Stimulated activated effector memory CD8-positive, alpha-beta T cell treated with anti-CD3 and anti-CD28 coated beads, Interleukin-12 subunit alpha, Interleukin-12 subunit beta, amount 100 ng/mL, for 72 hours (primary cell): Measurements from ENCODE around the gene WDR90.
A peak's percentile ranks its signal among the peaks of the same experiment; 100 is the strongest.

Experiments
- ATAC-seq: fragments of 150-1000 bp; cut with Tn5 transposase; 2 replicates; pipeline ENCODE4 v1.10.0; 2021
- DNase-seq, 2 donors: peaks; one replicate each; pipeline ENCODE4 v3.0.0; 2021 to 2022; ENCODE audit warnings: low spot score in 2 of 2
- H3K27ac Mint-ChIP-seq: one replicate; pipeline ENCODE4 v1.8.0; 2022; ENCODE audit warnings: mild to moderate bottlenecking, mixed read lengths
- H3K36me3 Mint-ChIP-seq: one replicate; pipeline ENCODE4 v1.8.0; 2022; ENCODE audit warnings: mild to moderate bottlenecking, mixed read lengths
- H3K4me1 Mint-ChIP-seq: one replicate; pipeline ENCODE4 v1.8.0; 2022; ENCODE audit warnings: mixed read lengths
- H3K4me3 Mint-ChIP-seq: one replicate; pipeline ENCODE4 v1.8.0; 2022; ENCODE audit warnings: mild to moderate bottlenecking, mixed read lengths
- H3K9me3 Mint-ChIP-seq: one replicate; pipeline ENCODE4 v1.8.0; 2022; ENCODE audit warnings: mixed read lengths

The WDR90 gene

GRCh38 chr16:673399-673991 lies 24.3 kb downstream of the WDR90 start:
- H3K9me3 Mint-ChIP-seq, result no peaks in the 10 kb centered on the region
- peaks cover 25% of the 10 kb centered on the region for H3K36me3 Mint-ChIP-seq
- ATAC-seq (no peak), DNase-seq (no peak)
- H3K4me1 Mint-ChIP-seq, result peaks cover 8% of the 10 kb centered on the region
- no peak overlapping the region for H3K27ac Mint-ChIP-seq
- H3K4me3 Mint-ChIP-seq, result no peak overlapping the region

GRCh38 chr16:674214-674881 lies 25.2 kb downstream of the WDR90 start:
- no peak overlapping the region for H3K27ac Mint-ChIP-seq
- peaks cover 25% of the 10 kb centered on the region for H3K36me3 Mint-ChIP-seq
- peak overlapping the region; percentile 38 for H3K4me3 Mint-ChIP-seq
- no peaks in the 10 kb centered on the region for H3K9me3 Mint-ChIP-seq
- ATAC-seq (no peak), DNase-seq (no peak)
- H3K4me1 Mint-ChIP-seq, result peaks cover 14% of the 10 kb centered on the region

- Mint-ChIP-seq H3K9me3 (no peaks in the 10 kb centered on the region), H3K27ac (no peak within 1 kb of the TSS), H3K4me3 (peak within 1 kb of the TSS; percentile 38), H3K36me3 (peaks cover 19% of the 10 kb centered on the region), H3K4me1 (peaks cover 18% of the 10 kb centered on the region)
- DNase-seq (no peak), ATAC-seq (no peak)
These were observed 26.1 kb downstream of the WDR90 start, which contains the start of gene RHBDL1 for GRCh38 chr16:674968-675883. Gene RHBDL1 (plus strand): TSS chr16:675671. CDS start chr16:675791, 120 bp downstream.

- H3K36me3 Mint-ChIP-seq, result peaks cover 14% of the 10 kb centered on the region
- peaks cover 20% of the 10 kb centered on the region for H3K4me1 Mint-ChIP-seq
- H3K27ac Mint-ChIP-seq, result no peak overlapping the region
- no peaks in the 10 kb centered on the region for H3K9me3 Mint-ChIP-seq
- ATAC-seq, result no peak
- no peak overlapping the region for H3K4me3 Mint-ChIP-seq
- DNase-seq, result no peak
These were observed 26.9 kb downstream of the WDR90 start for GRCh38 chr16:675884-676564.

- no peak overlapping the region for H3K27ac Mint-ChIP-seq
- no peak for ATAC-seq
- DNase-seq, result no peak
- peaks cover 16% of the 10 kb centered on the region for H3K36me3 Mint-ChIP-seq
- H3K4me3 Mint-ChIP-seq, result no peak overlapping the region
- H3K9me3 Mint-ChIP-seq, result no peaks in the 10 kb centered on the region
- peaks cover 25% of the 10 kb centered on the region for H3K4me1 Mint-ChIP-seq
These were observed 27.4 kb downstream of the WDR90 start for GRCh38 chr16:676565-676902.

GRCh38 chr16:676913-677312 lies 27.7 kb downstream of the WDR90 start:
- Mint-ChIP-seq H3K27ac (no peak overlapping the region), H3K9me3 (no peaks in the 10 kb centered on the region), H3K4me1 (peaks cover 29% of the 10 kb centered on the region), H3K36me3 (peaks cover 20% of the 10 kb centered on the region), H3K4me3 (no peak overlapping the region)
- no peak for ATAC-seq
- DNase-seq, result no peak

- Mint-ChIP-seq H3K27ac (no peak overlapping the region), H3K4me1 (peaks cover 36% of the 10 kb centered on the region), H3K36me3 (peaks cover 26% of the 10 kb centered on the region), H3K4me3 (no peak overlapping the region), H3K9me3 (no peaks in the 10 kb centered on the region)
- DNase-seq (no peak), ATAC-seq (no peak)
These were observed 28.4 kb downstream of the WDR90 start for GRCh38 chr16:677316-678190.

GRCh38 chr16:678209-678857 lies 29.2 kb downstream of the WDR90 start:
- H3K36me3 Mint-ChIP-seq, result peaks cover 27% of the 10 kb centered on the region
- H3K9me3 Mint-ChIP-seq, result no peaks in the 10 kb centered on the region
- peaks cover 43% of the 10 kb centered on the region for H3K4me1 Mint-ChIP-seq
- H3K27ac Mint-ChIP-seq, result peak overlapping the region; percentile 76
- ATAC-seq (no peak), DNase-seq (no peak)
- peak overlapping the region; percentile 73 for H3K4me3 Mint-ChIP-seq

GRCh38 chr16:678858-679813 lies 30.0 kb downstream of the WDR90 start:
- Mint-ChIP-seq H3K4me3 (peak overlapping the region; percentile 73), H3K27ac (peak overlapping the region; percentile 76), H3K4me1 (peaks cover 45% of the 10 kb centered on the region), H3K36me3 (peaks cover 30% of the 10 kb centered on the region), H3K9me3 (no peaks in the 10 kb centered on the region)
- ATAC-seq, result peak; percentile 29
- peak; percentile 55 to 82 for DNase-seq

- Mint-ChIP-seq H3K27ac (peak within 1 kb of the TSS; percentile 80), H3K4me3 (peak within 1 kb of the TSS; percentile 73), H3K36me3 (peaks cover 38% of the 10 kb centered on the region), H3K4me1 (peaks cover 47% of the 10 kb centered on the region), H3K9me3 (no peaks in the 10 kb centered on the region)
- ATAC-seq (peak; percentile 61), DNase-seq (peak; percentile 89 to 95)
These were observed 30.9 kb downstream of the WDR90 start, which contains the start of gene STUB1 for GRCh38 chr16:679814-680624. Gene STUB1 (plus strand): TSS chr16:680410. CDS start chr16:680526, 116 bp downstream.

GRCh38 chr16:680625-680945 lies 31.4 kb downstream of the WDR90 start:
- peaks cover 39% of the 10 kb centered on the region for H3K36me3 Mint-ChIP-seq
- DNase-seq (no peak), ATAC-seq (no peak)
- H3K9me3 Mint-ChIP-seq, result no peaks in the 10 kb centered on the region
- peak overlapping the region; percentile 80 for H3K27ac Mint-ChIP-seq
- H3K4me1 Mint-ChIP-seq, result peaks cover 44% of the 10 kb centered on the region
- H3K4me3 Mint-ChIP-seq, result peak overlapping the region; percentile 73

GRCh38 chr16:680967-681745 lies 32.0 kb downstream of the WDR90 start:
- H3K4me3 Mint-ChIP-seq, result peak overlapping the region; percentile 73
- H3K36me3 Mint-ChIP-seq, result peaks cover 44% of the 10 kb centered on the region
- no peaks in the 10 kb centered on the region for H3K9me3 Mint-ChIP-seq
- H3K27ac Mint-ChIP-seq, result peak overlapping the region; percentile 80
- H3K4me1 Mint-ChIP-seq, result peaks cover 49% of the 10 kb centered on the region
- no peak for ATAC-seq
- no peak for DNase-seq
